COLO668 (cell line): ENCODE measurements around the gene ATXN3.
"Not testable (repeated sequence)": the region's sequence is repeated elsewhere in the genome, so short reads cannot be mapped to it uniquely, and the experiment has no call there.

Source experiments
- DNase-seq: peaks from one replicate; lab custom pipeline; 2025; ENCODE audit not compliant: unreplicated experiment; lab: John Stamatoyannopoulos, UW

Gene ATXN3

GRCh38 chr14:92074555-92074954 is 31.8 kb downstream of the ATXN3 start:
- no peak for DNase-seq

- DNase-seq: no peak
These were observed 48.1 kb downstream of the ATXN3 start for GRCh38 chr14:92058006-92058917.

DNA sequence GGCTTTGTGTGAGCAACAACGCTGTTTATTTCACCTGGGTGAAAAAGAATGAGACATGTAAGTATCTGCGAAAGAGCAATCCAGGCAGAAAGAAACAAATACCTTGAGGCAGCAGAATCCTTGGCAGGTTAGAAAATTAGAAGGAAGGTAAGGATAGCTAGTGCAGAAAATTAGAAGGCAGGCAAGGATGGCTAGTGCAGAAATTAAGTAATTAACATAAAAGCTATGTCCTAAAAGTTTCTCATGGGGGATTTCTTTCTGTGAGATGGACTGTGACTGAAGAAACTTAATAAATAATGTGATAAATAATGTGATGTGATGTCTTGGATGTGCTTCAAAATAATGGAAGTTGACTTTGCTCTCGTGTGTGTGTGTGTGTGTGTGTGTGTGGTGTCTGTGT is 56.6 kb downstream of the ATXN3 start:
- DNase-seq: no peak

- not testable (repeated sequence) for DNase-seq
These were observed 57.2 kb downstream of the ATXN3 start for GRCh38 chr14:92049221-92049620.

DNA sequence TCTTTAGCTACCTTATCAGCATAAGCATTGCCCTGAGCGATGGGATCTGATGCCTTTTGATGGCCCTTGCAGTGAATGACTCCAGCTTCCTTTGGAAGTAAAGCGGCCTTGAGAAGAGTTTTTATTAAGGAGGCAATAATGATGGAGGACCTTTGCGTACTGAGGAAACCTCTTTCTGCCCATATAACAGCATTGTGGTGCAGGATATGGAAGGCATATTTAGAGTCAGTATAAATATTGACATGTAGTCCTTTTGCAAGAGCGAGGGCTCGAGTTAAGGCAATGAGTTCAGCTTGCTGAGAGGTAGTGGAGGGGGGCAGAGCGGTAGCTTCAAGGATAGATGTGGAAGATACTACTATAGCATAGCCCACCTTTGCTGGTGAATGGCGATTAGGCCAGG is 60.5 kb downstream of the ATXN3 start:
- not testable (repeated sequence) for DNase-seq

GRCh38 chr14:92041766-92042165 is 64.6 kb downstream of the ATXN3 start:
- not testable (repeated sequence) for DNase-seq

DNA sequence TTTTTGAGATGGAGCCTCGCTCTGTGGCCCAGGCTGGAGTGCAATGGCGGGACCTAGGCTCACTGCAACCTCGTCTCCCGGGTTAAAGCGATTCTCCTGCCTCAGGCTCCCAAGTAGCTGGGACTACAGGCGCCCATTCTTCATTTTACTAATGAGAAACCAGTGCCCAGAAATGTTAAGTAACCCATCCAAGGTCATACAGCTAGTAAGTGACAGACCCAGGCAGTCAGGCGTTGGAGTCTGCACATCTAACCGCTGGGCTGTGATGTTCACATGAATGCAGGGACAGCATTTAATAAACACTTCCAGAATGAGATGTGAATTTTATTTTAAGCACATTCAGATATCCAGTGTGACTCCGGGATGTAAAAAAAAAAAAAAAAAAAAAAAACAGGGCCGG is 65.2 kb downstream of the ATXN3 start:
- no peak for DNase-seq

DNA sequence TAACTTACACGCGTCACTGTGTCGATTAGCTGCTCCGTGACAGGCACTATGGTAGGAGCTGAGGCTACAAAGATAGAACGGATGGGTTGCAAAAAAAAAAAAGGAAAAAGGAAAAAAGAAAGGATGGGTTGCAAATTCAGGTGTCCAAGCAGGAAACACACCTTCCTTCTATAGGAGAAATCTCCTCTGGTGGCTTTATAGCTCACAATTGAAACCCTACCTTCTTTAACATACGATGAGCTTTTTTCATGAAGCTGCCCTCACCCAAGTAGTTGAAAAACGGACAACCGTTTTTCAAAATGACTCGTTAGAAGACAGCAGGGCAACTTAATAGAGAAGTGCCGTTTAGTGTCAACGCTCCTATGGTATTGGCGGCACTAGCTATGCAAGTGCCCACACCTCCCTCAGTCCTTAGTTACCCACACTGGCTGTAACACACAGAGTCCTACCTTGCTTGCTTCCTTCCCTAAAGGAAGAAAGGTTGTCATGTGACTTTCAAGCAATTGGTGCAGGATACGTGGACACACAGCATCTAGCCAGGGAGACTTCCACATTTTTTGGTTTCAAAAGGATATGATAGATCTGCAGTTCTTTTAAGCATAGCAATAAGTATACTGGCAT is 65.8 kb downstream of the ATXN3 start:
- peak; percentile 21 for DNase-seq

DNA sequence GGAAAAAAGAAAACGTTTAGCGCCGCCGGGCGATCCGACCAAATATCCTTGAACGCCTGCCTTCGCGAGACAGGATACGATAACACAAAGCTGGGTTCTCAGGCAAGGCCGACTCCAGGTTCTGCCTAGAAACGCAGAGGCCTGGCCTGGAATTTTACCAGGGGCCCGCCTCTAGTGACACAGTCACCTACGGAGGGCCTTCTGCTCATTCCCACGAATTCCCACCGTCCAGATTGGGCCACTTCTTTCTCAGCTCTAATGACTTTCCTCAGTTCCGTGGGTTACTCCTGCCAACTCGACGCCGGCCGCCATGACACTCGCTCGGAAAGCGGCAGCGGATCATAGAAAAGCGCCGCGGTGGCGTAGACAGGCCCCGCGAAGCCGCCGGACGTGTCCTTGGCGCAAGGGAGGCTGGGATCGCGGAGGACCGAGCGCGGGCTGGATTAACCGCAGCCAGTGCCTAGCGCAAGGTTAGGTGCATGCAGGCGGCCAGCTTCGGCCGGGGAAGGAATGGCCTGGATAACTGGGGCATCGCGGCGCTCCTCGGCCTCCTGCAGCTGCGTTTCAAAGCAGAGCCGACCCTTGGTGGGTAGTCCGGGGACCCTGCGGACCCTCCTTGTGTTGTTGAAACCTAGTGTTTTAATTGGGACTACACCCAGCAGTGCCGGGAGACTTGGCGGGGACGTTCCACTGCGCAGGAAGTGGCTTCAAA is 66.5 kb downstream of the ATXN3 start, which contains the start of gene TRIP11:
TSS of gene TRIP11 (minus strand) at position 341 of the 712 bp plus-strand sequence. CDS start 374 bp downstream, outside the sequence.
- DNase-seq: peak; percentile 98

DNA sequence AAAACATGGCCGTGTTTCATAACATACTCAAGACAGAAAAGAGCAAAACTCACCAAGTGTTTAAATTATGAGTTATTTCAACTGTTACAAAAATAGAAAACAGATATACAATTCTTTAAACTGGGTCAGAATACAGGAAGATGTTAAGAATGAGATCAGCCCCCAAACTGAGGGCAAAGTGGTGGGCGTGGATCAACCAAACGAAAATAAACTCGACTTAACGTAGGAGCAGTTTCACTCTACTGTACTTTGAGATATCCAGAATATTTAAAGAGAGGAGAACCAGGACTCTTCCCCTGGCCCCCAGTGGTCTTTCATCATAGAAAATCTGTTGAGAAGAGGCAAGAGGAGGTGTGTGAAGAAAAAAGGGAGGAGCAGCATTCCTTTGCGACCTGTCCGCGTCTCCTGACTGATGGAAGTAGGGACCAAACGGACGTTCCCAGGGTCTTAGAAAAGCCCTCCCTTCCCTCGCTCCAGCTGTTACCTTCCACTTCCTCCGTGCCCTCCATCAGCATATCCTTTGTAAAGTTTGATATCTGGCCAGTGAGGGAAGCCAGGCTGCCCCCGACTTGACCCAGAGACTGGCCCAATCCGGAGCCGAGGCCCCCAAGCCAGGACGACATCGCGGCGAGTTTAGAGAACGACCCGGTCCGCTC is 67.2 kb downstream of the ATXN3 start:
- peak; percentile 51 for DNase-seq

- DNase-seq: no peak
These were observed 68.4 kb downstream of the ATXN3 start for GRCh38 chr14:92037989-92038388.

DNA sequence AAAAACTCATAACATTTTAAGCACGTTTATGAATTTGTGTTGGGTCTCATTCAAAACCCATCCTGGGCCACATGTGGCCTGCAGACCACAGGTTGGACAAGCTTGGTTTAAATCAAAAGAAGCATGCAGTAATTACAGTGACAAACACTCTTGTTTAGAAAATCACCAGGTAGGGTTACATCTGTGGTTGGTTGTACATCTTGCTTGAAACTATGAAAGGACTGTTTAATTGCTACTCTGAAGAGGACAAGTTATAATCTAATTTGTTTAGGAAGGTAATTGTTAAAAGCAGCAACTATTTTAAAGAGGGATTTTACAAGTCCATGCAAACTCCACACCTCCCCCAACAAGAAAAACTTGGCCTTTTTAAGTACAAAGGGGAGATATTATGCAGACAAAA is 70.5 kb downstream of the ATXN3 start:
- no peak for DNase-seq

DNA sequence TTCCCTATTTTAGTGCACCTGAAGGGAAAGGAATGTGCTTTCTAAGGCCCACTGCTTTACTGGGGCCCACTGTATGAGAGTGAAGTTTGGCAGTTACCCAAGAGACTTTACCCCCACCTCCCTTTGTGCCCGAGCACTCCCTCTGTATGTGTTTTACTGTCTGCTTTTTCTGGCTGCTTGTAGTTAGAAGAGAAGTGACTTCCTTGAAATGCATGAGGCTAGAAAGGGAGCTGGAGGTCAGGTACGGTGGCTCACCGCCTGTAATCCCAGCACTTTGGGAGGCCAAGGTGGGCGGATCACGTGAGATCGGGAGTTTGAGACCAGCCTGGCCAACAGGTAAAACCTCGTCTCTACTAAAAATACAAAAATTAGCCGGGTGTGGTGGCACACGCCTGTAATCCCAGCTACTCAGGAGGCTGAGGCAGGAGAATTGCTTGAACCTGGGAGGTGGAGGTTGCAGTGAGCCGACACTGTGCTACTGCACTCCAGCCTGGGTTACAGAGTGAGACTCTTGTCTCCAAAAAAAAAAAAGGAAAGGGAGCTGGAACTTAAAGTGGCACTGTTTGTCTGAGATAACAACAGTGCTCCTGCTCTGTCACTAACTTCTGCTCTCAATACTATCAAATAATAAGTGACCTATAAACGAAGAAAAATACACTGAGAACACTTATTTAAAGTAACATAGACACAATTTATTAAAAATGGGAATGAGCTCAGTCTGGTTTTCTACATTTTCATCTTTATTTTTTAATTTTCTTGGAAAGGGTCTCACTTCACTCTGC is 72.3 kb downstream of the ATXN3 start:
- no peak for DNase-seq

DNA sequence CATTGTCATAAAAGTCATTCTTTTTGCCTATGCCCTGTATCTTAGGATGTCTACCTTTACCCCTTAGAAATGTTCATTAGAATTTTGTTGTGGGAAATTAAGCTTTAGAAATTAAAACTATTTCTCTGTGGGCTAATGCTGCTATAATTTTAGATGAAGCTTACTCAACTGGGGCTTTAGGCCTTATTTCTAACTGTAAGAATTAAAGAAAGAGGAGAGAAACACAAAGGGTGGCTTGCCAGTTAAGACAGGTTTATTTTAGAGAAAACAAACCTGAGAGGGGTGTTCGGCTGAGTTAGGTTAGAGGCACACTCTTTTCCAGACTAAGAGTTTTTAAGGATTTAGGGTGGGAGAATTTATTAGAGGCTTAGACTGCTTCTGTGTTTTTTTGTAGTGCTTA is 72.9 kb downstream of the ATXN3 start:
- no peak for DNase-seq

DNA sequence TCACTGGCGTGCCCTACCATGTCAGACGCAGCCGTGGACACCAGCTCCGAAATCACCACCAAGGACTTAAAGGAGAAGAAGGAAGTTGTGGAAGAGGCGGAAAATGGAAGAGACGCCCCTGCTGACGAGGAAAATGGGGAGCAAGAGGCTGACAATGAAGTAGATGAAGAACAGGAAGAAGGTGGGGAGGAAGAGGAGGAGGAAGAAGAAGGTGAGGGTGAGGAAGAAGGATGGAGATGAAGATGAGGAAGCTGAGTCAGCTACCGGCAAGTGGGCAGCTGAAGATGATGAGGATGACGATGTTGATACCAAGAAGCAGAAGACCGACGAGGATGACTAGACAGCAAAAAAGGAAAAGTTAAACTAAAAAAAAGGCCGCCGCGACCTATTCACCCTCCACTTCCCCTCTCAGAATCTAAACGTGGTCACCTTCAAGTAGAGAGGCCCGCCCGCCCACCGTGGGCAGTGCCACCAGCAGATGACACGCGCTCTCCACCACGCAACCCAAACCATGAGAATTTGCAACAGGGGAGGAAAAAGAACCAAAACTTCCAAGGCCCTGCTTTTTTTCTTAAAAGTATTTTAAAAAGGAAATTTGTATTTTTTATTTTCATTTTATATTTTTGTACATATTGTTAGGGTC is 79.7 kb downstream of the ATXN3 start:
- DNase-seq: no peak

GRCh38 chr14:92022036-92022435 is 84.3 kb downstream of the ATXN3 start:
- no peak for DNase-seq

DNA sequence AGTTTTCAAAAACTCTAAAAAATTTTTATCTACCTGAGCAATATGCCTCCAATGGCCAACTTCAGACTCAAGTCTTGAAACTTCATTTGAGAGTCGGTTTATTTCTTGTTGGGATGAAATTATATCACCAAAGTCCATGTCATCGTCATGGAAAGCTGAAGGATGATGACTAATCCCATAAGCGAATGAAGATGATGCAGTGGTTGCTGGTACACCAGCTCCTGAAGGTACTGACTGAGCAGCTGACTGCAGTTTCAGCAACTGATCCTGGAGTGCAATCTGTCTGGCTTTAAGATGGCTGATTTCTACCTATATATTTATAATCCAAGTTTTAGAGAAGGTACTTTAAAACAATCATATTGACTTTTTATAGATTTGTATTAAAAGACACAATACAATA is 84.9 kb downstream of the ATXN3 start:
- DNase-seq: no peak

GRCh38 chr14:92014040-92014439 is 92.3 kb downstream of the ATXN3 start:
- no peak for DNase-seq

- no peak for DNase-seq
These were observed 94.1 kb downstream of the ATXN3 start for GRCh38 chr14:92012121-92012748.
